Stimulated activated CD4-positive, alpha-beta T cell treated with anti-CD3 and anti-CD28 coated beads, Interleukin-12 subunit alpha, Interleukin-12 subunit beta, amount 100 ng/mL, for 24 hours (primary cell): Measurements from ENCODE around the gene TPM4.
A peak's percentile ranks its signal among the peaks of the same experiment; 100 is the strongest.

Experiments used
- DNase-seq, 2 experiments: peaks; one replicate each; pipeline ENCODE4 v3.0.0-alpha.2; 2020; ENCODE audit warnings: low read depth in 2 of 2

TPM4 gene

GRCh38 chr19:16125737-16126495 lies 49.6 kb downstream of the TPM4 start:
- no peak for DNase-seq

- no peak for DNase-seq
Observed at GRCh38 chr19:16127080-16127479, 50.8 kb downstream of the TPM4 start.

GRCh38 chr19:16127776-16128371 lies 51.6 kb downstream of the TPM4 start:
- DNase-seq, result no peak

GRCh38 chr19:16131648-16132047 lies 55.4 kb downstream of the TPM4 start:
- no peak for DNase-seq

- no peak for DNase-seq
Observed at GRCh38 chr19:16133818-16134217, 57.5 kb downstream of the TPM4 start.

GRCh38 chr19:16134510-16134909 lies 58.2 kb downstream of the TPM4 start:
- DNase-seq, result no peak

- DNase-seq, result no peak
Observed at GRCh38 chr19:16135430-16136127, 59.3 kb downstream of the TPM4 start.

GRCh38 chr19:16136185-16136999 lies 60.1 kb downstream of the TPM4 start:
- DNase-seq, result no peak

- DNase-seq, result no peak
Observed at GRCh38 chr19:16139752-16140151, 63.5 kb downstream of the TPM4 start.

GRCh38 chr19:16141043-16141442 lies 64.7 kb downstream of the TPM4 start:
- no peak for DNase-seq

GRCh38 chr19:16142032-16142580 lies 65.8 kb downstream of the TPM4 start:
- DNase-seq, result no peak

GRCh38 chr19:16143399-16144215 lies 67.3 kb downstream of the TPM4 start, which contains the start of gene HSH2D:
TSS of gene HSH2D (plus strand) at chr19:16143685. CDS start at chr19:16148751, 5,066 bp downstream.
- DNase-seq, result peak; percentile 41 to 64

- DNase-seq, result no peak
Observed at GRCh38 chr19:16144216-16144581, 67.9 kb downstream of the TPM4 start.

- DNase-seq, result no peak
Observed at GRCh38 chr19:16146112-16146511, 69.8 kb downstream of the TPM4 start.

GRCh38 chr19:16148443-16149229 lies 72.3 kb downstream of the TPM4 start:
- DNase-seq, result no peak
